Breast epithelium (tissue), 4 donors: ENCODE data around the gene NEK4. TPM values are rescaled to one million over a fixed set of nuclear protein-coding genes. Genes with fewer than 3 reads are reported as not detected.

Source experiments
- DNase-seq, 2 donors: peaks; one replicate each; pipeline ENCODE4 v3.0.0-alpha.2; 2019; ENCODE audit warnings: low spot score in 2 of 2
- H3K27ac ChIP-seq, 2 donors: fragments of 200-600 bp; sonication (generic) in 1 of 2; one replicate each; pipeline ENCODE4 v1.5.1; 2016 to 2019; ENCODE audit warnings: mild to moderate bottlenecking in 1 of 2
- H3K27me3 ChIP-seq, 2 donors: fragments of 200-600 bp; sonication (generic) in 1 of 2; one replicate each; pipeline versions ENCODE4 v1.5.1 to v1.6.0; 2017 to 2019; ENCODE audit warnings: control low read depth in 1 of 2, mild to moderate bottlenecking in 1 of 2
- H3K36me3 ChIP-seq: fragments of 200-600 bp; one replicate; pipeline ENCODE4 v1.5.1; 2019
- H3K4me1 ChIP-seq, 2 donors: fragments of 200-600 bp; sonication (generic); one replicate each; pipeline ENCODE4 v1.5.1; 2016 to 2019; ENCODE audit warnings: control low read depth in 1 of 2
- H3K4me3 ChIP-seq, 3 donors: fragments of 200-600 bp; sonication (generic); 1 replicate in 2 of 3; 2 replicates in 1 of 3; pipeline ENCODE4 v1.5.1; 2016 to 2019; ENCODE audit warnings: mild to moderate bottlenecking in 3 of 3, moderate library complexity in 2 of 3
- H3K9me3 ChIP-seq, 2 donors: fragments of 200-600 bp; sonication (generic) in 1 of 2; one replicate each; pipeline ENCODE4 v1.5.1; 2016 to 2019; ENCODE audit warnings: control low read depth in 1 of 2
- CTCF ChIP-seq, 3 donors: fragments of 450-650 bp; IDR thresholded peaks; one replicate each; pipeline ENCODE4 v1.5.1; 2016 to 2017; ENCODE audit warnings: antibody characterized with exemption in 3 of 3, mild to moderate bottlenecking in 3 of 3, moderate library complexity in 3 of 3
- POLR2A ChIP-seq: fragments of 450-650 bp; IDR thresholded peaks from one replicate; pipeline ENCODE4 v1.6.1; 2016; ENCODE audit warnings: antibody characterized with exemption, mild to moderate bottlenecking, moderate library complexity
- POLR2AphosphoS5 ChIP-seq, 3 donors: sonication (generic); formaldehyde crosslinking; IDR thresholded peaks; one replicate each; pipeline ENCODE4 v1.6.1; 2017; ENCODE audit warnings: antibody characterized with exemption in 3 of 3
- intact Hi-C: fragments of 100-400 bp; cut with DNase I; formaldehyde crosslinking; loops from one replicate; pipeline ENCODE4 v1.15.1; 2023; ENCODE audit warnings: low total_unique reads
- total RNA-seq, 3 donors: library from RNA; depleted of rRNA; stranded (reverse); fragments of >200 nt; gene quantifications; one replicate each; pipeline ENCODE4 v1.1.0, GENCODE V29; 2016

Gene NEK4
- total RNA-seq, 3 donors from 2014 or later = 16.5 to 32.4 (median 30.0) TPM

GRCh38 chr3:52774066-52774713, 3.5 kb upstream of the NEK4 start:
- Histone ChIP-seq H3K36me3 (no peaks in the 10 kb centered on the region), H3K4me3 (no peak overlapping the region), H3K27me3 (no peaks in the 10 kb centered on the region), H3K9me3 (no peaks in the 10 kb centered on the region), H3K27ac (no peak overlapping the region), H3K4me1 (peaks cover 0 to 8% of the 10 kb centered on the region in 2 donors)
- TF ChIP-seq POLR2AphosphoS5 (IDR thresholded peaks at IDR 0.05) (no peak), CTCF (IDR thresholded peaks at IDR 0.05) (no peak), POLR2A (no peak)
- intact Hi-C loops = no loop called here
- peak in 1 of 2 donors; percentile 10 for DNase-seq

- no peaks in the 10 kb centered on the region for H3K27me3 ChIP-seq
- intact Hi-C loops = no loop called here
- H3K27ac ChIP-seq = no peak overlapping the region
- DNase-seq = peak in 1 of 2 donors; percentile 17
- H3K4me1 ChIP-seq = peaks cover 0 to 9% of the 10 kb centered on the region in 2 donors
- no peaks in the 10 kb centered on the region for H3K9me3 ChIP-seq
- no peak for TF ChIP-seq POLR2A
- TF ChIP-seq POLR2AphosphoS5 (IDR thresholded peaks at IDR 0.05) = no peak
- no peak for TF ChIP-seq CTCF (IDR thresholded peaks at IDR 0.05)
- H3K36me3 ChIP-seq = no peaks in the 10 kb centered on the region
- no peak overlapping the region for H3K4me3 ChIP-seq
These were observed 2.8 kb upstream of the NEK4 start for GRCh38 chr3:52773361-52774065.

- TF ChIP-seq POLR2AphosphoS5 (IDR thresholded peaks at IDR 0.05) (no peak), POLR2A (no peak), CTCF (IDR thresholded peaks at IDR 0.05) (no peak)
- H3K27me3 ChIP-seq = no peaks in the 10 kb centered on the region
- H3K27ac ChIP-seq = no peak overlapping the region
- intact Hi-C loops = no loop called here
- no peaks in the 10 kb centered on the region for H3K9me3 ChIP-seq
- H3K4me1 ChIP-seq = peaks cover 0 to 9% of the 10 kb centered on the region in 2 donors
- no peaks in the 10 kb centered on the region for H3K36me3 ChIP-seq
- H3K4me3 ChIP-seq = peak overlapping the region in 1 of 3 donors; percentile 98
- no peak for DNase-seq
These were observed 962 bp upstream of the NEK4 start for GRCh38 chr3:52771702-52772101.

GRCh38 chr3:52771334-52771681, 568 bp upstream of the NEK4 start:
- TF ChIP-seq POLR2A = no peak
- no peak for TF ChIP-seq CTCF (IDR thresholded peaks at IDR 0.05)
- no peak for TF ChIP-seq POLR2AphosphoS5 (IDR thresholded peaks at IDR 0.05)
- H3K27ac ChIP-seq = peak overlapping the region; percentile 72 to 73
- intact Hi-C loops = no loop called here
- no peak for DNase-seq
- H3K4me3 ChIP-seq = peak overlapping the region; percentile 90 to 98 (median 91)
- H3K9me3 ChIP-seq = no peaks in the 10 kb centered on the region
- no peaks in the 10 kb centered on the region for H3K36me3 ChIP-seq
- H3K27me3 ChIP-seq = no peaks in the 10 kb centered on the region
- peaks cover 0 to 9% of the 10 kb centered on the region in 2 donors for H3K4me1 ChIP-seq

- peaks cover 0 to 9% of the 10 kb centered on the region in 2 donors for H3K4me1 ChIP-seq
- no peaks in the 10 kb centered on the region for H3K27me3 ChIP-seq
- H3K27ac ChIP-seq = peak overlapping the region in 1 of 2 donors; percentile 72
- no peaks in the 10 kb centered on the region for H3K36me3 ChIP-seq
- TF ChIP-seq CTCF (IDR thresholded peaks at IDR 0.05) = no peak
- TF ChIP-seq POLR2AphosphoS5 (IDR thresholded peaks at IDR 0.05) = no peak
- no peak for TF ChIP-seq POLR2A
- no peak for DNase-seq
- H3K9me3 ChIP-seq = no peaks in the 10 kb centered on the region
- intact Hi-C loops = no loop called here
- peak overlapping the region; percentile 90 to 98 (median 91) for H3K4me3 ChIP-seq
These were observed 819 bp downstream of the NEK4 start for GRCh38 chr3:52769786-52770455.
